GM12874 (cell line): ENCODE data around the gene RALY.

Experiments
- CTCF ChIP-seq: IDR thresholded peaks from 2 replicates; pipeline ENCODE4 v1.5.1; 2011; ENCODE audit warnings: low read depth, mild to moderate bottlenecking, control low read depth, low read length, moderate library complexity; ENCODE audit not compliant: insufficient read depth

RALY gene

GRCh38 chr20:34043025-34043424 lies 49.3 kb downstream of the RALY start:
- no peak for TF ChIP-seq CTCF

GRCh38 chr20:34045294-34045693 lies 51.6 kb downstream of the RALY start:
- TF ChIP-seq CTCF: no peak

GRCh38 chr20:34045930-34046725 lies 52.4 kb downstream of the RALY start:
- no peak for TF ChIP-seq CTCF

- no peak for TF ChIP-seq CTCF
Measured at GRCh38 chr20:34047010-34047687, 53.4 kb downstream of the RALY start.

- TF ChIP-seq CTCF: no peak
Measured at GRCh38 chr20:34047917-34048316, 54.2 kb downstream of the RALY start.

GRCh38 chr20:34049389-34049788 lies 55.7 kb downstream of the RALY start:
- TF ChIP-seq CTCF: no peak

GRCh38 chr20:34049897-34050695 lies 56.4 kb downstream of the RALY start:
- TF ChIP-seq CTCF: no peak
